ENCODE measurements around the gene SPATA6.
"Not testable (repeated sequence)": the region's sequence is repeated elsewhere in the genome, so short reads cannot be mapped to it uniquely, and the experiment has no call there.

Gene SPATA6

DNA sequence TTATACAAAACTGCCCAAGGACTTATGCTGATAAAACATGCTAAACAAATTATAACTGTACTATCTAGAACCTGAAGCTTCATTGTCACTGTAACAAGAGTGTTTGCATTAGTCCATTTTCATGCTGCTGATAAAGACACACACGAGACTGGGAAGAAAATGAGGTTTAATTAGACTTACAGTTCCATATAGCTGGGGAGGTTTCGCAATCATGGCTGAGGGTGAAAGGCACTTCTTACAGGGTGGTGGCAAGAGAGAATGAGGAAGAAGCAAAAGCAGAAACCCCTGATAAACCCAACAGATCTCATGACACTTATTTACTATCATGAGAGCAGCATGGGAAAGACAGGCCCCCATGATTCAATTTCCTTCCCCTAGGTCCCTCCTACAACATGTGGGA, 100.4 kb downstream of the SPATA6 start:
- Histone ChIP-seq H3K36me3 (ENCODE audit: control insufficient read depth in 5 of 5, insufficient read depth in 5 of 5, low read length in 5 of 5) (peaks cover 0 to 6% (median 2%) of the 10 kb centered on the region in 5 donors), H3K27me3 (ENCODE audit: control insufficient read depth in 5 of 5, insufficient read depth in 4 of 5, low read length in 5 of 5) (no peaks in the 10 kb centered on the region), H3K4me1 (ENCODE audit: control insufficient read depth in 5 of 5, insufficient read depth in 5 of 5, low read length in 5 of 5) (no peaks in the 10 kb centered on the region), H3K9me3 (ENCODE audit: control insufficient read depth in 5 of 5, low read length in 5 of 5) (peaks cover 0 to 15% (median 4%) of the 10 kb centered on the region in 5 donors), H3K4me3 (ENCODE audit: low read depth in 1 of 5, low read length in 5 of 5) (no peak overlapping the region), H3K27ac (ENCODE audit: low read depth, low read length) (no peak overlapping the region), H3K9ac (ENCODE audit: low read length in 5 of 5) (no peak overlapping the region)

DNA sequence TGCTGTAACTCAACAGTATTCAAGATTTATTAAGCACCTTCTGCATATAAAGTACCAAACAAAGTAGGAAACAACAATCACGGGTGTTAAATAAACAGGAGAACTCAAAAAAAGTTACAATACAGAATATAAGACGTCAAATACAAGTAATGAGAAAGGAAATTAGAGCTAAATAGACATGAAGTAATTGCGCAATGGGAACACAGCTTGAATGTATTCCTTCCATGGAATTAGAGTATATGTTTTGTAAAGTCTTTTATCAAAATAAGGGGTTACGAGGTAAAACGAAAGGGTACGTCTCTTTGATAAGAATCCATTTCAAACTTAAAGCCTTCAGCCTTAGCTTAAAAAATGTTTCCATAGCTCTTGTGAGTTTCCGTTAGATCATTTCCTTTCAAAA, 109.1 kb downstream of the SPATA6 start:
- no peak overlapping the region for H3K4me3 ChIP-seq (ENCODE audit: low read depth in 1 of 5, low read length in 5 of 5)
- no peaks in the 10 kb centered on the region for H3K4me1 ChIP-seq (ENCODE audit: control insufficient read depth in 5 of 5, insufficient read depth in 5 of 5, low read length in 5 of 5)
- no peaks in the 10 kb centered on the region for H3K36me3 ChIP-seq (ENCODE audit: control insufficient read depth in 5 of 5, insufficient read depth in 5 of 5, low read length in 5 of 5)
- H3K27me3 ChIP-seq (ENCODE audit: control insufficient read depth in 5 of 5, insufficient read depth in 4 of 5, low read length in 5 of 5): no peaks in the 10 kb centered on the region
- H3K27ac ChIP-seq (ENCODE audit: low read depth, low read length): no peak overlapping the region
- no peaks in the 10 kb centered on the region for H3K9me3 ChIP-seq (ENCODE audit: control insufficient read depth in 5 of 5, low read length in 5 of 5)
- no peak overlapping the region for H3K9ac ChIP-seq (ENCODE audit: low read length in 5 of 5)

DNA sequence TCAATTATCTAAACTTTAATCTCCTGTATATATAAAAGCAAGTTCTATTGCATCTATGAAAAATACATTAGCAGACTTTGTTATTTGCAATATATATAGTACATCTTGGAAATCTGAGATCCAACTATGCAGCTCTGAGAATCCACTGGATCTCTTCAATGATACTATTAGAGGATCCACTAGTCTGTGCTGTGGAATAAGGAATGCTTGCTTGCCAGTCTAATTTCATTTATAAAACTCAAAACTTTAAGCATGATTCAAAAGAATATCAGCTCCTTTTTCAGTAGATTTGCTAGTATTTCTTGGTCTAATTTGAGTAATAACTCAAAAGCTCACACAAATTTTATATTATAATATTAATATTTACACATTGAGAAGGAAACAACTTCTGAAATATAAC, 115.1 kb downstream of the SPATA6 start:
- H3K4me3 ChIP-seq (ENCODE audit: low read depth in 1 of 5, low read length in 5 of 5): no peak overlapping the region
- no peaks in the 10 kb centered on the region for H3K4me1 ChIP-seq (ENCODE audit: control insufficient read depth in 5 of 5, insufficient read depth in 5 of 5, low read length in 5 of 5)
- H3K9me3 ChIP-seq (ENCODE audit: control insufficient read depth in 5 of 5, low read length in 5 of 5): no peaks in the 10 kb centered on the region
- no peak overlapping the region for H3K9ac ChIP-seq (ENCODE audit: low read length in 5 of 5)
- H3K27me3 ChIP-seq (ENCODE audit: control insufficient read depth in 5 of 5, insufficient read depth in 4 of 5, low read length in 5 of 5): no peaks in the 10 kb centered on the region
- H3K36me3 ChIP-seq (ENCODE audit: control insufficient read depth in 5 of 5, insufficient read depth in 5 of 5, low read length in 5 of 5): peaks cover 0 to 10% (median 0%) of the 10 kb centered on the region in 5 donors
- H3K27ac ChIP-seq (ENCODE audit: low read depth, low read length): no peak overlapping the region

DNA sequence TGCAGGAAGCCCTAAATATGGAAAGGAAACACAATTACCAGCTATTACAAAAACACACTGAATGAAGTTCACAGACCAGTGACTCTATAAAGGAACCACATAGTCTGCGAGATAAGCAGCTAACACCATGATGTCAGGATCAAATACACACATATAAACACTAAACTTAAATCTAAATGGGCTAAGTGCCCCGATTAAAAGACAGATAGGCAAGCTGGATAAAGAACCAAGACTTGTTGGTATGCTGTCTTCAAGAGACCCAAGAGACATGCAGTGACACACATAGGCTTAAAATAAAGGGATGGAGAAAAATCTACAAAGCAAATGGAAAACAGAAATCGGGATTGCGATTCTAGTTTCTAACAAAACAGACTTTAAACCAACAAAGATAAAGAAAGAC, 127.6 kb downstream of the SPATA6 start:
- no peak overlapping the region for H3K9ac ChIP-seq (ENCODE audit: low read length in 5 of 5)
- H3K27ac ChIP-seq (ENCODE audit: low read depth, low read length): no peak overlapping the region
- no peak overlapping the region for H3K4me3 ChIP-seq (ENCODE audit: low read depth in 1 of 5, low read length in 5 of 5)
- H3K4me1 ChIP-seq (ENCODE audit: control insufficient read depth in 5 of 5, insufficient read depth in 5 of 5, low read length in 5 of 5): no peaks in the 10 kb centered on the region
- H3K36me3 ChIP-seq (ENCODE audit: control insufficient read depth in 5 of 5, insufficient read depth in 5 of 5, low read length in 5 of 5): peaks cover 0 to 20% (median 0%) of the 10 kb centered on the region in 5 donors
- H3K9me3 ChIP-seq (ENCODE audit: control insufficient read depth in 5 of 5, low read length in 5 of 5): peaks cover 7 to 18% (median 16%) of the 10 kb centered on the region in 5 donors
- no peaks in the 10 kb centered on the region for H3K27me3 ChIP-seq (ENCODE audit: control insufficient read depth in 5 of 5, insufficient read depth in 4 of 5, low read length in 5 of 5)

DNA sequence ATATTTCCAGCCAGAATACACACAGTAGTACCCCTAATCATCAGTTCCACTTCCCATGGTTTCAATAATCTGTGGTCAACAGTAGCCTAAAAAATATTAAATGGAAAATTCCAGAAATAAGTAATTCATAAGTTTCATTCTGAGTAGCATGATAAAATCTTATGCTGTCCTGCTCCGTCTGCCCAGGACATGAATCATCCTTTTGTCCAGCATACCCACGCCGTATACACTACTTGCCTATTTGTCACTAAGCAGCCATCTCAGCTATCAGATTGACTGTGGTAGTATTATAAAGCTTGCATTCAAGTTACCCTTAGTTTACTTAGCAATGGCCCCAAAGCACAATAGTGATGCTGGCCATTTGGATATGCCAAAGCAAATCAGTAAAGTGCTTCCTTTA, 130.8 kb downstream of the SPATA6 start:
- H3K27me3 ChIP-seq (ENCODE audit: control insufficient read depth in 5 of 5, insufficient read depth in 4 of 5, low read length in 5 of 5): no peaks in the 10 kb centered on the region
- peaks cover 7 to 18% (median 17%) of the 10 kb centered on the region in 5 donors for H3K9me3 ChIP-seq (ENCODE audit: control insufficient read depth in 5 of 5, low read length in 5 of 5)
- H3K4me3 ChIP-seq (ENCODE audit: low read depth in 1 of 5, low read length in 5 of 5): no peak overlapping the region
- H3K9ac ChIP-seq (ENCODE audit: low read length in 5 of 5): no peak overlapping the region
- H3K27ac ChIP-seq (ENCODE audit: low read depth, low read length): no peak overlapping the region
- peaks cover 0 to 21% (median 0%) of the 10 kb centered on the region in 5 donors for H3K36me3 ChIP-seq (ENCODE audit: control insufficient read depth in 5 of 5, insufficient read depth in 5 of 5, low read length in 5 of 5)
- no peaks in the 10 kb centered on the region for H3K4me1 ChIP-seq (ENCODE audit: control insufficient read depth in 5 of 5, insufficient read depth in 5 of 5, low read length in 5 of 5)

- Histone ChIP-seq H3K27me3 (ENCODE audit: control insufficient read depth in 5 of 5, insufficient read depth in 4 of 5, low read length in 5 of 5) (no peaks in the 10 kb centered on the region), H3K9me3 (ENCODE audit: control insufficient read depth in 5 of 5, low read length in 5 of 5) (peaks cover 0 to 6% (median 2%) of the 10 kb centered on the region in 5 donors), H3K27ac (ENCODE audit: low read depth, low read length) (no peak overlapping the region), H3K4me3 (ENCODE audit: low read depth in 1 of 5, low read length in 5 of 5) (no peak overlapping the region), H3K36me3 (ENCODE audit: control insufficient read depth in 5 of 5, insufficient read depth in 5 of 5, low read length in 5 of 5) (peaks cover 0 to 26% (median 0%) of the 10 kb centered on the region in 5 donors), H3K9ac (ENCODE audit: low read length in 5 of 5) (no peak overlapping the region), H3K4me1 (ENCODE audit: control insufficient read depth in 5 of 5, insufficient read depth in 5 of 5, low read length in 5 of 5) (no peaks in the 10 kb centered on the region)
Measured at GRCh38 chr1:48338257-48338656, 133.7 kb downstream of the SPATA6 start.

DNA sequence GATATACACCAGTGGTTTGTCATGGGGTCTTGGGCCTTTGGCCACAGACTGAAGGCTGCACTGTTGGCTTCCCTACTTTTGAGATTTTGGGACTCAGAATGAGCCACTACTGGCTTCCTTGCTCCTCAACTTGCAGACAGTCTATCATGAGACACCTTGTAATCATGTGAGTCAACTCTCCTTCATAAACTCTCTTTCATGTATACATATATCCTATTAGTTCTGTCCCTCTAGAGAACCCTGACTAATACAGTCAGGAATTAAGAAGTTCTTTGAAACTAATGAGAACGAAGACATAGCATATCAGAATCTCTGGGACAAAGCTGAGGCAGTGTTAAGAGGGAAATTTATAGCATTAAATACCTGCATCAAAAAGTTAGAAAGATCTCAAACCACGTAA, 138.7 kb downstream of the SPATA6 start:
- no peak overlapping the region for H3K27ac ChIP-seq (ENCODE audit: low read depth, low read length)
- H3K4me3 ChIP-seq (ENCODE audit: low read depth in 1 of 5, low read length in 5 of 5): peak overlapping the region in 1 of 5 donors; percentile 1
- H3K27me3 ChIP-seq (ENCODE audit: control insufficient read depth in 5 of 5, insufficient read depth in 4 of 5, low read length in 5 of 5): no peaks in the 10 kb centered on the region
- no peak overlapping the region for H3K9ac ChIP-seq (ENCODE audit: low read length in 5 of 5)
- no peaks in the 10 kb centered on the region for H3K4me1 ChIP-seq (ENCODE audit: control insufficient read depth in 5 of 5, insufficient read depth in 5 of 5, low read length in 5 of 5)
- H3K36me3 ChIP-seq (ENCODE audit: control insufficient read depth in 5 of 5, insufficient read depth in 5 of 5, low read length in 5 of 5): peaks cover 3 to 20% (median 15%) of the 10 kb centered on the region in 5 donors
- peaks cover 0 to 23% (median 20%) of the 10 kb centered on the region in 5 donors for H3K9me3 ChIP-seq (ENCODE audit: control insufficient read depth in 5 of 5, low read length in 5 of 5)

GRCh38 chr1:48332115-48332514, 139.9 kb downstream of the SPATA6 start:
- Histone ChIP-seq H3K4me3 (ENCODE audit: low read depth in 1 of 5, low read length in 5 of 5) (no peak overlapping the region), H3K27ac (ENCODE audit: low read depth, low read length) (no peak overlapping the region), H3K9ac (ENCODE audit: low read length in 5 of 5) (no peak overlapping the region), H3K4me1 (ENCODE audit: control insufficient read depth in 5 of 5, insufficient read depth in 5 of 5, low read length in 5 of 5) (no peaks in the 10 kb centered on the region), H3K27me3 (ENCODE audit: control insufficient read depth in 5 of 5, insufficient read depth in 4 of 5, low read length in 5 of 5) (no peaks in the 10 kb centered on the region), H3K36me3 (ENCODE audit: control insufficient read depth in 5 of 5, insufficient read depth in 5 of 5, low read length in 5 of 5) (peaks cover 3 to 24% (median 15%) of the 10 kb centered on the region in 5 donors), H3K9me3 (ENCODE audit: control insufficient read depth in 5 of 5, low read length in 5 of 5) (peaks cover 0 to 23% (median 20%) of the 10 kb centered on the region in 5 donors)

DNA sequence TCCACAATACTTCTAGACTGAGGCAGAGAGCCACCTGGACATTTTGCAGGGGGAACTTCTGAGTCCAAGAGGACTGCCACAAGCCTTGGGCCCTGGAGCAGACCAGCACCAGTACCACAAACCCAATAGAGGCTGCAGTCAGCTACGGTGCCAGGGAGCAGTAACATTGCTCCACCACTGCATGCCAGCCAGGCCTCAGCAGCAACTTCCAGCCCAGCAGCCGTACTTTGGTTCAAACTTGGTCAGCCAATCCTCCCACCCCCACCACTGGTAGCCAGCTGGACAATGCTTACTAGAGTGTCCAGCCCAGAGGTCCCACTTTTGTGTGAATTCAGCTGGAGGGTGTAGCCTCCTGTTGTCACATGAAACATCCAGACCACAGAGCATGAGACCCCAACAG, 142.1 kb downstream of the SPATA6 start:
- H3K4me1 ChIP-seq (ENCODE audit: control insufficient read depth in 5 of 5, insufficient read depth in 5 of 5, low read length in 5 of 5): no peaks in the 10 kb centered on the region
- no peak overlapping the region for H3K4me3 ChIP-seq (ENCODE audit: low read depth in 1 of 5, low read length in 5 of 5)
- H3K36me3 ChIP-seq (ENCODE audit: control insufficient read depth in 5 of 5, insufficient read depth in 5 of 5, low read length in 5 of 5): peaks cover 14 to 25% (median 21%) of the 10 kb centered on the region in 5 donors
- no peak overlapping the region for H3K9ac ChIP-seq (ENCODE audit: low read length in 5 of 5)
- H3K27ac ChIP-seq (ENCODE audit: low read depth, low read length): no peak overlapping the region
- no peaks in the 10 kb centered on the region for H3K27me3 ChIP-seq (ENCODE audit: control insufficient read depth in 5 of 5, insufficient read depth in 4 of 5, low read length in 5 of 5)
- H3K9me3 ChIP-seq (ENCODE audit: control insufficient read depth in 5 of 5, low read length in 5 of 5): peaks cover 2 to 31% (median 25%) of the 10 kb centered on the region in 5 donors

DNA sequence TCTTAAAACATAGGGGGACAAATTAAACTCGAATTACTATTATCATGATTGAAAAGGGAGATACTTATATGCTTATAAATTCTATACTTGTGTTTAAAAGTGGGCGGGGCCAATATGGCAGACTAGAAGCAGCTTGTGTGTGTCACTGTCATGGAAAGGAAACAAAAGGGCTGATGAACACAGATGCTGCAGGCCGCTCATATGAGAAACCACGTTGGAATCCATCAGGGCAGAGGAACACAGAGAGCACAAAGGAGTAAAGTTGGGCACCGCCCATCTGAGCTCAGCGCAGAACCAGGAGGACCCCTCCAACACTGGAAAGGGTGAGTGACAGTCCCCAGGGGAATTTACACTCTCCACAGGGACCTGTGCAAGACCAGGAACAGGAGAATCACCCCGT, 142.5 kb downstream of the SPATA6 start:
- Histone ChIP-seq H3K36me3 (ENCODE audit: control insufficient read depth in 5 of 5, insufficient read depth in 5 of 5, low read length in 5 of 5) (peaks cover 14 to 28% (median 23%) of the 10 kb centered on the region in 5 donors), H3K4me3 (ENCODE audit: low read depth in 1 of 5, low read length in 5 of 5) (no peak overlapping the region)

GRCh38 chr1:48311829-48312228, 160.2 kb downstream of the SPATA6 start:
- not testable (repeated sequence) for H3K27me3 ChIP-seq (ENCODE audit: control insufficient read depth in 5 of 5, insufficient read depth in 4 of 5, low read length in 5 of 5); H3K4me1 ChIP-seq (ENCODE audit: control insufficient read depth in 5 of 5, insufficient read depth in 5 of 5, low read length in 5 of 5); H3K9ac ChIP-seq (ENCODE audit: low read length in 5 of 5); H3K9me3 ChIP-seq (ENCODE audit: control insufficient read depth in 5 of 5, low read length in 5 of 5); H3K4me3 ChIP-seq (ENCODE audit: low read depth in 1 of 5, low read length in 5 of 5); H3K36me3 ChIP-seq (ENCODE audit: control insufficient read depth in 5 of 5, insufficient read depth in 5 of 5, low read length in 5 of 5); H3K27ac ChIP-seq (ENCODE audit: low read depth, low read length)

More for the DNA sequence above, 142.5 kb downstream of the SPATA6 start:
- no peak overlapping the region for H3K9ac ChIP-seq (ENCODE audit: low read length in 5 of 5)
- H3K9me3 ChIP-seq (ENCODE audit: control insufficient read depth in 5 of 5, low read length in 5 of 5): peaks cover 4 to 32% (median 25%) of the 10 kb centered on the region in 5 donors
- no peaks in the 10 kb centered on the region for H3K4me1 ChIP-seq (ENCODE audit: control insufficient read depth in 5 of 5, insufficient read depth in 5 of 5, low read length in 5 of 5)
- no peak overlapping the region for H3K27ac ChIP-seq (ENCODE audit: low read depth, low read length)
- no peaks in the 10 kb centered on the region for H3K27me3 ChIP-seq (ENCODE audit: control insufficient read depth in 5 of 5, insufficient read depth in 4 of 5, low read length in 5 of 5)
